A549 (cell line): ENCODE results near the gene PRKCQ. TPM values are rescaled to one million over a fixed set of nuclear protein-coding genes. Genes with fewer than 3 reads are reported as not detected.

ENCODE experiments used
- ATAC-seq, 2 experiments: fragments of 200-7000 bp in 1 of 2; fragments of >200 bp in 1 of 2; cut with Nextera tagmentation in 1 of 2; cut with Tn5 transposase in 1 of 2; 3 replicates each; pipeline versions ENCODE4 v1.8.0 to v1.9.1; 2018 to 2020; ENCODE audit warnings: mild to moderate bottlenecking in 1 of 2, moderate library complexity in 1 of 2
- CTCF ChIA-PET: fragments of 300-600 bp; sonication (Branson Sonifier 250); formaldehyde crosslinking; extraction: SDS; loops from one replicate; lab custom pipeline; 2021; ENCODE audit warnings: antibody characterized with exemption, inconsistent platforms; lab: Yijun Ruan, JAX
- POLR2A ChIA-PET: fragments of 350-600 bp; formaldehyde crosslinking; extraction: SDS; loops from one replicate; lab custom pipeline; 2021; ENCODE audit warnings: antibody characterized with exemption, inconsistent platforms; lab: Yijun Ruan, JAX
- DNase-seq, 2 experiments: peaks; one replicate each; pipeline versions ENCODE4 v3.0.0 to v3.0.0-alpha.2; 2011 to 2016; ENCODE audit warnings: low read depth in 1 of 2, low spot score in 1 of 2
- FAIRE-seq: peaks from 2 replicates; lab custom pipeline; 2011; peaks lifted over from hg19 to GRCh38; lab: Jason Lieb, UNC
- H3K27ac ChIP-seq, 2 experiments: fragments of >200 bp; sonication (Bioruptor Twin); formaldehyde crosslinking; 3 replicates each; pipeline ENCODE4 v1.5.1; 2016 to 2017
- H3K4me1 ChIP-seq: fragments of >200 bp; sonication (Bioruptor Twin); formaldehyde crosslinking; 3 replicates; pipeline ENCODE4 v1.6.1; 2016
- H3K4me2 ChIP-seq: fragments of >200 bp; sonication (Bioruptor Twin); formaldehyde crosslinking; 3 replicates; pipeline ENCODE4 v1.6.1; 2016
- H3K4me3 ChIP-seq: fragments of >200 bp; sonication (Bioruptor Twin); formaldehyde crosslinking; 3 replicates; pipeline ENCODE4 v1.5.1; 2016
- H3K9me3 ChIP-seq: fragments of >200 bp; sonication (Bioruptor Twin); formaldehyde crosslinking; 3 replicates; pipeline ENCODE4 v1.6.1; 2016
- BHLHE40 ChIP-seq: IDR thresholded peaks from 2 replicates; pipeline ENCODE4 v1.6.1; 2012; ENCODE audit warnings: low read depth, low read length, inconsistent platforms
- CBX2 ChIP-seq: fragments of 200-600 bp; sonication (generic); IDR thresholded peaks from 2 replicates; pipeline ENCODE4 v1.6.1; 2016; ENCODE audit warnings: low read depth, mild to moderate bottlenecking, borderline replicate concordance
- CEBPB ChIP-seq, 2 experiments: fragments of >200 bp in 1 of 2; sonication (Bioruptor Twin) in 1 of 2; formaldehyde crosslinking in 1 of 2; IDR thresholded peaks; 2 replicates each; pipeline ENCODE4 v1.6.1; 2012 to 2016
- CHD4 ChIP-seq: fragments of 200-600 bp; sonication (generic); IDR thresholded peaks from 2 replicates; pipeline ENCODE4 v1.6.1; 2016; ENCODE audit warnings: antibody characterized with exemption, mild to moderate bottlenecking, borderline replicate concordance
- ESRRA ChIP-seq: fragments of 150-350 bp; IDR thresholded peaks from 2 replicates; pipeline ENCODE4 v1.6.1; 2014; ENCODE audit warnings: mild to moderate bottlenecking, low read length, borderline replicate concordance
- FOSB ChIP-seq: fragments of 250-450 bp; sonication (Bioruptor Pico); IDR thresholded peaks from 2 replicates; pipeline ENCODE4 v1.5.0; 2020; ENCODE audit warnings: mild to moderate bottlenecking, moderate library complexity
- FOSL2 ChIP-seq, 2 experiments: fragments of 450-650 bp in 1 of 2; fragments of >200 bp in 1 of 2; sonication (Bioruptor Twin) in 1 of 2; formaldehyde crosslinking; IDR thresholded peaks; 2 replicates each; pipeline versions ENCODE4 v1.5.0 to v1.6.1; 2016 to 2020; ENCODE audit warnings: mild to moderate bottlenecking in 1 of 2, moderate library complexity in 1 of 2
- GATA3 ChIP-seq: IDR thresholded peaks from 2 replicates; pipeline ENCODE4 v1.6.1; 2012; ENCODE audit warnings: borderline replicate concordance
- HEYL ChIP-seq: fragments of 250-450 bp; sonication (Bioruptor Pico); IDR thresholded peaks from 2 replicates; pipeline ENCODE4 v1.8.0; 2021; ENCODE audit warnings: mild to moderate bottlenecking, moderate library complexity
- HOXA7 ChIP-seq: fragments of 250-450 bp; sonication (Bioruptor Pico); IDR thresholded peaks from 2 replicates; pipeline ENCODE4 v1.5.0; 2020; ENCODE audit warnings: mild to moderate bottlenecking, moderate library complexity
- KDM5A ChIP-seq: fragments of 200-600 bp; sonication (generic); IDR thresholded peaks from 2 replicates; pipeline ENCODE4 v1.6.1; 2016; ENCODE audit warnings: antibody characterized with exemption, mild to moderate bottlenecking
- MAFK ChIP-seq: fragments of 450-650 bp; IDR thresholded peaks from 2 replicates; pipeline ENCODE4 v1.6.1; 2014; ENCODE audit not compliant: partially characterized antibody
- MAZ ChIP-seq: fragments of 150-350 bp; IDR thresholded peaks from 2 replicates; pipeline ENCODE4 v1.6.1; 2014; ENCODE audit warnings: antibody characterized with exemption, low read depth, low read length, borderline replicate concordance
- MYC ChIP-seq: IDR thresholded peaks from 2 replicates; pipeline ENCODE4 v1.6.1; 2012; ENCODE audit warnings: mild to moderate bottlenecking, inconsistent platforms, low read length, improper control_type of control experiment, borderline replicate concordance
- NR3C1 ChIP-seq: fragments of >200 bp; sonication (Bioruptor Twin); formaldehyde crosslinking; IDR thresholded peaks from 3 replicates; pipeline ENCODE4 v1.6.1; 2017
- POLR2A ChIP-seq: IDR thresholded peaks from 2 replicates; pipeline ENCODE4 v1.6.1; 2012; ENCODE audit warnings: mild to moderate bottlenecking, low read length
- POLR2AphosphoS2 ChIP-seq: conservative IDR thresholded peaks from 2 replicates; pipeline ENCODE4 v1.6.1; 2012; ENCODE audit warnings: low read length, improper control_type of control experiment, inconsistent platforms
- RARB ChIP-seq: fragments of 250-450 bp; sonication (Bioruptor Pico); IDR thresholded peaks from 2 replicates; pipeline ENCODE4 v1.8.0; 2021; ENCODE audit warnings: mild to moderate bottlenecking, moderate library complexity
- RCOR1 ChIP-seq: fragments of 150-350 bp; IDR thresholded peaks from 2 replicates; pipeline ENCODE4 v1.6.1; 2014; ENCODE audit warnings: antibody characterized with exemption, low read length, low read depth
- RFX5 ChIP-seq: fragments of 450-650 bp; IDR thresholded peaks from 2 replicates; pipeline ENCODE4 v1.7.1; 2014; ENCODE audit warnings: antibody characterized with exemption, mild to moderate bottlenecking, moderate library complexity
- SMC3 ChIP-seq: fragments of >200 bp; sonication (Bioruptor Twin); formaldehyde crosslinking; IDR thresholded peaks from 3 replicates; pipeline ENCODE4 v1.6.1; 2018; ENCODE audit warnings: inconsistent platforms
- SREBF2 ChIP-seq: fragments of 450-650 bp; IDR thresholded peaks from 2 replicates; pipeline ENCODE4 v1.6.1; 2014; ENCODE audit warnings: mild to moderate bottlenecking, moderate library complexity
- TFCP2L1 ChIP-seq: fragments of 250-450 bp; sonication (Bioruptor Pico); IDR thresholded peaks from 2 replicates; pipeline ENCODE4 v1.5.0; 2021; ENCODE audit warnings: mild to moderate bottlenecking
- ZFP36 ChIP-seq: fragments of 450-650 bp; IDR thresholded peaks from 2 replicates; pipeline ENCODE4 v1.6.1; 2014; ENCODE audit warnings: borderline replicate concordance; ENCODE audit not compliant: partially characterized antibody
- ZNF302 ChIP-seq: fragments of 250-450 bp; sonication (Bioruptor Pico); IDR thresholded peaks from 2 replicates; pipeline ENCODE4 v1.9.0; 2021; ENCODE audit warnings: inconsistent platforms, mild to moderate bottlenecking, moderate library complexity
- WGBS: methylation state at CpG from one replicate; pipeline ENCODE4 v1.1.6; 2017; ENCODE audit errors: missing lambda C conversion rate; 5-methylcytosine and 5-hydroxymethylcytosine counted together
- polyA plus RNA-seq, 4 experiments: library from polyadenylated mRNA; depleted of rRNA in 3 of 4; stranded (reverse); fragments of >200 nt; fragmentation: RNase III in 1 of 4; extraction: RNeasy Plus Mini Kit Qiagen cat#74134 plus additional on column Dnase treatment in 1 of 4; gene quantifications; 2 replicates in 3 of 4; 3 replicates in 1 of 4; pipeline ENCODE4 v1.2.3, GENCODE V29; 2011 to 2017
- TF ChIP-seq, protein P1 (sequence below): fragments of 450-650 bp; IDR thresholded peaks from 2 replicates; pipeline ENCODE4 v1.6.1; 2014; ENCODE audit warnings: antibody characterized with exemption
- TF ChIP-seq, protein P2 (sequence below): IDR thresholded peaks from 2 replicates; pipeline ENCODE4 v1.6.1; 2012
- TF ChIP-seq, protein P3 (sequence below): fragments of 150-350 bp; IDR thresholded peaks from 2 replicates; pipeline ENCODE4 v1.6.1; 2014; ENCODE audit warnings: low read depth, mild to moderate bottlenecking, low read length
- TF ChIP-seq, protein P4 (sequence below): IDR thresholded peaks from 2 replicates; pipeline ENCODE4 v1.6.1; 2012; ENCODE audit warnings: low read depth, borderline replicate concordance
- TF ChIP-seq, protein P5 (sequence below): fragments of 250-450 bp; sonication (Bioruptor Pico); IDR thresholded peaks from 2 replicates; pipeline ENCODE4 v1.5.0; 2021; ENCODE audit warnings: mild to moderate bottlenecking, moderate library complexity, borderline replicate concordance

Gene PRKCQ
- polyA plus RNA-seq, 2 of the 4 experiments (the other 2 are of a cell fraction) = 3.7 to 7.1 TPM

DNA sequence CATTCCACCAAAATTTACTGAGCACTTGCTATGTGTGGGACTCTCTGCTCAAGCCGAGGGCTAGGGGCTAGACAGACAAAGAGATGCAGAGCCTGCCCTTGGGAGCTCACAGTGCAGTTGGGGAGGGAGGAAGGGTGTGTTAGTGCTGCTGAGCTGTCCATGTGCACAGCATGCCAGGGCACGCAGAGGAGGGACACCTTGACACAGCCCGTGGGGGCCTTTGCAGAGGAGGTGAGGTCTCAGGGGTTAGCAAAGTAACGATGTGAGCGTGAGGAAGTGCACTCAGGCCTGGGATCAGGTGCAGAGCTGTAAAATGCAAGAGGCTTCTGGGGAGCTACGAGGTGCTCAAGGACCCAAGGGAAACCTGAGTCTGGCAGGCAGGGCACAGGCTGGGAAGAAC is 16.3 kb downstream of the PRKCQ start (continued):
- TF ChIP-seq RARB = no peak

DNA sequence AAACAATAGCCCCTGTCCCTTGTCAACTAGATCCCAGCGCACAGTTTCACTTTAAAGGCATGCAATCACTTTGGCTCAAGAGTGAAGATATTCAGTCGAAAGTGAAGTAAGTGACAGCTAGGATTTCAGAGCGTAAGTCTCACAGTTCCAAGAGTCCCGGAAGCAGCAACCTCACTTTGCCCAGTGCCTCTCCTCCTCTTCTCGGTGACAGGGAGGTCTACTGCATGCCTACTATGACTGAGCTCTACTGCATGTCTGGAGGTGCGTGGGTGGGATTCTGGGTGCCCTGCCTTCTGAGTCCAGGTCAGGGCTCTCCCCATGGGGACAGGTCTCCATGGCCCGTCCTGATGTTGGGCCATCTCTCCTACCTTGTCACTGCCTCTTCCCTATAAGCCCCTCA is 17.0 kb downstream of the PRKCQ start:
- H3K4me2 ChIP-seq = no peak overlapping the region
- ChIA-PET POLR2A (no interaction called here), CTCF (interaction anchor here (1.1 to 1.2 kb wide), 2 partner anchors 17 to 80 kb away, joined by 3 to 5 read pairs; no protein-coding TSS in a partner anchor)
- no peaks in the 10 kb centered on the region for H3K9me3 ChIP-seq
- 75% methylated on average over 7 of the region's 7 CpGs for WGBS
- FAIRE-seq (no peak), DNase-seq (no peak), ATAC-seq (no peak)
- no peak overlapping the region for H3K27ac ChIP-seq
- no peak for TF ChIP-seq MAZ
- TF ChIP-seq SMC3 = no peak
- TF ChIP-seq BHLHE40 = no peak
- H3K4me3 ChIP-seq = no peak overlapping the region
- no peaks in the 10 kb centered on the region for H3K4me1 ChIP-seq

DNA sequence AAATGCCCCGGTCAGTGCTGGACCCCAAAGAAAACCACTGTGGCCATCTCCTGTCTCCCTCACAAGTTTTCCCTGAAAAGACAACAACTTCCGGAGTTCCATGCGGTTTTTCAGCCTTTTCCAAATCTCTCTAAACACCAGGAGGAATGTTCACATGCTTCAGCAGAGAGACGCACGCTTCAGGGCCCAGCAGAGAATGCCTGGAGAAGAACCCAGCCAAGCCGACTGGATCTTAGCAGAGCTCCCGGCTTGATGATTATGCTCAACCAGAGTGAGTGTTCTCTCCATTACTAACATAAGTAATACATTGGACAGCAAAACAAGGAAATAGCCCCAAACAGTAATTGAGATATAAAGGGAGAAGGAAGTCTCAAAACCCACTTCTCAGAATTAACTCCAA is 17.9 kb downstream of the PRKCQ start:
- Histone ChIP-seq H3K27ac (no peak overlapping the region), H3K4me1 (no peaks in the 10 kb centered on the region), H3K9me3 (no peaks in the 10 kb centered on the region), H3K4me2 (no peak overlapping the region), H3K4me3 (no peak overlapping the region)
- ATAC-seq = no peak
- POLR2A ChIA-PET = no interaction called here
- DNase-seq = no peak
- WGBS = 81% methylated on average over 7 of the region's 7 CpGs
- no peak for FAIRE-seq
- no peak for TF ChIP-seq RFX5
- TF ChIP-seq, protein P1, sequence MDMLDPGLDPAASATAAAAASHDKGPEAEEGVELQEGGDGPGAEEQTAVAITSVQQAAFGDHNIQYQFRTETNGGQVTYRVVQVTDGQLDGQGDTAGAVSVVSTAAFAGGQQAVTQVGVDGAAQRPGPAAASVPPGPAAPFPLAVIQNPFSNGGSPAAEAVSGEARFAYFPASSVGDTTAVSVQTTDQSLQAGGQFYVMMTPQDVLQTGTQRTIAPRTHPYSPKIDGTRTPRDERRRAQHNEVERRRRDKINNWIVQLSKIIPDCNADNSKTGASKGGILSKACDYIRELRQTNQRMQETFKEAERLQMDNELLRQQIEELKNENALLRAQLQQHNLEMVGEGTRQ = no peak
- no peak for TF ChIP-seq CHD4
- TF ChIP-seq MAFK = no peak
- no peak for TF ChIP-seq CBX2
- no peak for TF ChIP-seq RCOR1
- no peak for TF ChIP-seq HOXA7 (CRISPR knock-in tag)
- TF ChIP-seq CEBPB (IDR thresholded peaks at IDR 0.05) = no peak
- no peak for TF ChIP-seq BHLHE40
- no peak for TF ChIP-seq MYC
- no peak for TF ChIP-seq SREBF2
- no peak for TF ChIP-seq HEYL
- TF ChIP-seq ESRRA = no peak
- TF ChIP-seq, protein P2, sequence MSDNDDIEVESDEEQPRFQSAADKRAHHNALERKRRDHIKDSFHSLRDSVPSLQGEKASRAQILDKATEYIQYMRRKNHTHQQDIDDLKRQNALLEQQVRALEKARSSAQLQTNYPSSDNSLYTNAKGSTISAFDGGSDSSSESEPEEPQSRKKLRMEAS = no peak
- TF ChIP-seq, protein P3, sequence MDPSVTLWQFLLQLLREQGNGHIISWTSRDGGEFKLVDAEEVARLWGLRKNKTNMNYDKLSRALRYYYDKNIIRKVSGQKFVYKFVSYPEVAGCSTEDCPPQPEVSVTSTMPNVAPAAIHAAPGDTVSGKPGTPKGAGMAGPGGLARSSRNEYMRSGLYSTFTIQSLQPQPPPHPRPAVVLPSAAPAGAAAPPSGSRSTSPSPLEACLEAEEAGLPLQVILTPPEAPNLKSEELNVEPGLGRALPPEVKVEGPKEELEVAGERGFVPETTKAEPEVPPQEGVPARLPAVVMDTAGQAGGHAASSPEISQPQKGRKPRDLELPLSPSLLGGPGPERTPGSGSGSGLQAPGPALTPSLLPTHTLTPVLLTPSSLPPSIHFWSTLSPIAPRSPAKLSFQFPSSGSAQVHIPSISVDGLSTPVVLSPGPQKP = no peak
- no peak for TF ChIP-seq ZFP36
- no peak for TF ChIP-seq KDM5A
- CTCF ChIA-PET = interaction anchor here (1.2 kb wide), 1 partner anchor 79 kb away, joined by 3 read pairs; no protein-coding TSS in a partner anchor

DNA sequence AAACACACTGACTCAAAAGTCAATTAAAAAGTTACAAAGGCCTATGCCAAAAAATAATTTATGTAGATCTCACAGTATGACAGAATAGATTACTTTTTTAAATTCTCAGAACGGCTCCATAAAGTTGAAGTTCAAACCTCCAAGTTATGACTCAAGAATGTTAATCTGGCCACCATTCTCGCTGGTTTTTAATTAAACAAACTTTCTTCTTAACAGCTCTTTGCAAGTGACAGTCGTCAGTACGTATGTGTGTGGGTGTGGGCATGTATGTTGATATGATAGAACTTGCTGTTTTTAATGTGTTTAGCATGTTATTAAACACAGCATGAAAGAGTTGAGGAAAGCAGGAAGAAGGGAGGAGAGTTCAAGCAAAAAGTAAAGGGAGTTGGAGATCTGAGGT is 18.5 kb downstream of the PRKCQ start:
- Histone ChIP-seq H3K27ac (no peak overlapping the region), H3K4me3 (no peak overlapping the region), H3K9me3 (no peaks in the 10 kb centered on the region), H3K4me2 (no peak overlapping the region), H3K4me1 (no peaks in the 10 kb centered on the region)
- DNase-seq = no peak
- no peak for FAIRE-seq
- ChIA-PET CTCF (no interaction called here), POLR2A (no interaction called here)
- WGBS = 82% methylated on average over 4 of the region's 4 CpGs
- no peak for ATAC-seq
- TF ChIP-seq, protein P4, sequence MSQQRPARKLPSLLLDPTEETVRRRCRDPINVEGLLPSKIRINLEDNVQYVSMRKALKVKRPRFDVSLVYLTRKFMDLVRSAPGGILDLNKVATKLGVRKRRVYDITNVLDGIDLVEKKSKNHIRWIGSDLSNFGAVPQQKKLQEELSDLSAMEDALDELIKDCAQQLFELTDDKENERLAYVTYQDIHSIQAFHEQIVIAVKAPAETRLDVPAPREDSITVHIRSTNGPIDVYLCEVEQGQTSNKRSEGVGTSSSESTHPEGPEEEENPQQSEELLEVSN = no peak
- TF ChIP-seq POLR2A = no peak
- TF ChIP-seq FOSB (CRISPR knock-in tag) = no peak
- TF ChIP-seq HEYL = no peak
- TF ChIP-seq CBX2 = no peak
- no peak for TF ChIP-seq NR3C1
- no peak for TF ChIP-seq CEBPB (IDR thresholded peaks at IDR 0.05)
- no peak for TF ChIP-seq FOSL2 (IDR thresholded peaks at IDR 0.05)
- no peak for TF ChIP-seq FOSL2 (CRISPR knock-in tag; IDR thresholded peaks at IDR 0.05)
- TF ChIP-seq, protein P1 = no peak
- TF ChIP-seq CHD4 = no peak
- TF ChIP-seq POLR2AphosphoS2 = no peak
- TF ChIP-seq BHLHE40 = no peak
- TF ChIP-seq SREBF2 = no peak
- no peak for TF ChIP-seq TFCP2L1
- no peak for TF ChIP-seq MYC
- TF ChIP-seq GATA3 = no peak
- TF ChIP-seq, protein P5, sequence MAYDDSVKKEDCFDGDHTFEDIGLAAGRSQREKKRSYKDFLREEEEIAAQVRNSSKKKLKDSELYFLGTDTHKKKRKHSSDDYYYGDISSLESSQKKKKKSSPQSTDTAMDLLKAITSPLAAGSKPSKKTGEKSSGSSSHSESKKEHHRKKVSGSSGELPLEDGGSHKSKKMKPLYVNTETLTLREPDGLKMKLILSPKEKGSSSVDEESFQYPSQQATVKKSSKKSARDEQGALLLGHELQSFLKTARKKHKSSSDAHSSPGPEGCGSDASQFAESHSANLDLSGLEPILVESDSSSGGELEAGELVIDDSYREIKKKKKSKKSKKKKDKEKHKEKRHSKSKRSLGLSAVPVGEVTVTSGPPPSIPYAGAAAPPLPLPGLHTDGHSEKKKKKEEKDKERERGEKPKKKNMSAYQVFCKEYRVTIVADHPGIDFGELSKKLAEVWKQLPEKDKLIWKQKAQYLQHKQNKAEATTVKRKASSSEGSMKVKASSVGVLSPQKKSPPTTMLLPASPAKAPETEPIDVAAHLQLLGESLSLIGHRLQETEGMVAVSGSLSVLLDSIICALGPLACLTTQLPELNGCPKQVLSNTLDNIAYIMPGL (CRISPR knock-in tag) = no peak
- no peak for TF ChIP-seq ZNF302 (CRISPR knock-in tag)
